Psoas muscle (tissue), 8 donors: ENCODE data around the gene GALNT16. TPM values are rescaled to one million over a fixed set of nuclear protein-coding genes. Genes with fewer than 3 reads are reported as not detected.
"Not testable (repeated sequence)": the region's sequence is repeated elsewhere in the genome, so short reads cannot be mapped to it uniquely, and the experiment has no call there.

Experiments
- ATAC-seq, 4 donors: fragments of 200-7000 bp; cut with Tn5 transposase; one replicate each; pipeline ENCODE4 v1.9.1; 2020; ENCODE audit warnings: moderate library complexity in 3 of 4, mild to moderate bottlenecking in 2 of 4
- DNase-seq, 2 donors: peaks; one replicate each; pipeline ENCODE4 v3.0.0-alpha.2; 2020
- H3K27ac ChIP-seq: fragments of 200-600 bp; one replicate; pipeline ENCODE4 v1.8.0; 2022
- H3K27me3 ChIP-seq, 3 donors: fragments of 200-600 bp in 1 of 3; one replicate each; pipeline versions ENCODE4 v1.6.1 to v1.8.0; 2013 to 2022; ENCODE audit warnings: low read length in 2 of 3, mild to moderate bottlenecking in 2 of 3, moderate library complexity in 1 of 3; ENCODE audit not compliant: insufficient read depth in 3 of 3
- H3K36me3 ChIP-seq, 2 donors: fragments of 200-600 bp in 1 of 2; one replicate each; pipeline versions ENCODE4 v1.6.1 to v1.8.0; 2013 to 2022; ENCODE audit warnings: low read depth in 1 of 2, mild to moderate bottlenecking in 1 of 2, moderate library complexity in 1 of 2; ENCODE audit not compliant: insufficient read depth in 1 of 2
- H3K4me1 ChIP-seq: fragments of 200-600 bp; one replicate; pipeline ENCODE4 v1.8.0; 2022
- H3K4me3 ChIP-seq: fragments of 200-600 bp; one replicate; pipeline ENCODE4 v1.8.0; 2022; ENCODE audit warnings: mild to moderate bottlenecking
- H3K9me3 ChIP-seq: fragments of 200-600 bp; one replicate; pipeline ENCODE4 v1.8.0; 2022
- WGBS, 3 donors: extraction: QIAGEN DNeasy Blood & Tissue Kit; methylation state at CpG; one replicate each; pipeline versions ENCODE4 v1.1.6 to v1.1.7; 2013; 5-methylcytosine and 5-hydroxymethylcytosine counted together
- intact Hi-C, 2 donors: fragments of 100-400 bp; cut with DNase I; formaldehyde crosslinking; loops; one replicate each; pipeline versions ENCODE4 v1.11.0 to v1.14.2; 2022
- polyA plus RNA-seq, 3 donors: library from polyadenylated mRNA; stranded (reverse); fragments of 200-250 nt; gene quantifications; one replicate each; pipeline ENCODE4 v1.2.3, GENCODE V29; 2013
- total RNA-seq, 4 donors: library from RNA; stranded (reverse); fragmentation: NEBNext Ultra II Directional in 2 of 4; extraction: Animal tissue kit (Norgen Biotek cat#: 25700) in 2 of 4; gene quantifications; one replicate each; pipeline versions ENCODE4 v1.2.1 to v1.2.4, GENCODE V29; 2021 to 2023
- TF ChIP-seq, protein P1 (sequence below): fragments of 200-600 bp; IDR thresholded peaks from one replicate; pipeline ENCODE4 v1.8.0; 2022; ENCODE audit warnings: antibody characterized with exemption
- donor health status: healthy with polysubstance abuse.
- donor health status: DM: no; HTN: no; CAD: no; lungs with moderate emphysema.
- donor health status: Bipolar disorder and iron deficiency.
- donor health status: healthy.
- donor health status: DM: yes; HTN: yes; CAD: no.
- donor health status: DM: no; HTN: no; CAD: no.
- donor health status: DM: no; HTN: no; CAD: no.
- donor health status: DM: yes; HTN: yes; CAD: no.

GALNT16 gene
- total and polyA plus RNA-seq, 7 donors: 0.83 to 2.6 (median 1.7) TPM

DNA sequence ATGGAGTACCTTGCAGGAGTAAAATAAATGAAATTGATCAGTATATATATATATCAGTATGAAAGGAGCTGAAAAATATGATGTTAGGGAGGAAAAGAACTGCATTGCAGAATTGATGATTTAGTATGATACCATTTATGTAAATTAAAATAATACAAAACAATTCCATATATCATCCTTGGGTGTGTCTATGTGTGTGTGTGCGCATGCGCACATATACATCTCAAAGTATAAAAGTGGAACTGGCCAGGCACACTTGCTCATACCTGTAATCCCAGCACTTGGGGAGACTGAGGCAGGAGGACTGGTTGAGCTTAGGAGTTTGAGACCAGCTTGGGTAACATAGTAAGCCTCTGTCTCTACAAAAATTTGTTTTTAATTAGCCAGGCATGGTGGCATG lies 15.4 kb downstream of the GALNT16 start:
- no peaks in the 10 kb centered on the region for H3K9me3 ChIP-seq
- no peaks in the 10 kb centered on the region for H3K27me3 ChIP-seq
- DNase-seq (no peak), ATAC-seq (no peak)
- H3K4me3 ChIP-seq: no peak overlapping the region
- WGBS, 3 donors: 97 to 99% (median 98%) methylated on average over 2 of the region's 2 CpGs
- no peak overlapping the region for H3K27ac ChIP-seq
- intact Hi-C loops: no loop called here
- TF ChIP-seq, protein P1, sequence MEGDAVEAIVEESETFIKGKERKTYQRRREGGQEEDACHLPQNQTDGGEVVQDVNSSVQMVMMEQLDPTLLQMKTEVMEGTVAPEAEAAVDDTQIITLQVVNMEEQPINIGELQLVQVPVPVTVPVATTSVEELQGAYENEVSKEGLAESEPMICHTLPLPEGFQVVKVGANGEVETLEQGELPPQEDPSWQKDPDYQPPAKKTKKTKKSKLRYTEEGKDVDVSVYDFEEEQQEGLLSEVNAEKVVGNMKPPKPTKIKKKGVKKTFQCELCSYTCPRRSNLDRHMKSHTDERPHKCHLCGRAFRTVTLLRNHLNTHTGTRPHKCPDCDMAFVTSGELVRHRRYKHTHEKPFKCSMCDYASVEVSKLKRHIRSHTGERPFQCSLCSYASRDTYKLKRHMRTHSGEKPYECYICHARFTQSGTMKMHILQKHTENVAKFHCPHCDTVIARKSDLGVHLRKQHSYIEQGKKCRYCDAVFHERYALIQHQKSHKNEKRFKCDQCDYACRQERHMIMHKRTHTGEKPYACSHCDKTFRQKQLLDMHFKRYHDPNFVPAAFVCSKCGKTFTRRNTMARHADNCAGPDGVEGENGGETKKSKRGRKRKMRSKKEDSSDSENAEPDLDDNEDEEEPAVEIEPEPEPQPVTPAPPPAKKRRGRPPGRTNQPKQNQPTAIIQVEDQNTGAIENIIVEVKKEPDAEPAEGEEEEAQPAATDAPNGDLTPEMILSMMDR: no peak
- H3K4me1 ChIP-seq: no peaks in the 10 kb centered on the region
- no peaks in the 10 kb centered on the region for H3K36me3 ChIP-seq

DNA sequence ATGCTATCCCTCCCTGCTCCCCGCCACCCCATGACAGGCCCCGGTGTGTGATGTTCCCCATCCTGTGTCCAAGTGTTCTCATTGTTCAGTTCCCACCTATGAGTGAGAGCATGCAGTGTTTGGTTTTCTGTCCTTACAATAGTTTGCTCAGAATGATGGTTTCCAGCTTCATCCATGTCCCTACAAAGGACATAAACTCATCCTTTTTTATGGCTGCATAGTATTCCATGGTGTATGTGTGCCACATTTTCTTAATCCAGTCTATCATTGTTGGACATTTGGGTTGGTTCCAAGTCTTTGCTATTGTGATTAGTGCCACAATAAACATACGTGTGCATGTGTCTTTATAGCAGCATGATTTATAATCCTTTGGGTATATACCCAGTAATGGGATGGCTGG lies 17.4 kb downstream of the GALNT16 start:
- WGBS, 3 donors: 93 to 98% (median 97%) methylated on average over 2 to 3 of the region's 3 CpGs
- H3K36me3 ChIP-seq, DNase-seq, H3K27ac ChIP-seq, H3K9me3 ChIP-seq, H3K4me1 ChIP-seq, ATAC-seq, intact Hi-C loops, H3K4me3 ChIP-seq, H3K27me3 ChIP-seq: not testable (repeated sequence)

DNA sequence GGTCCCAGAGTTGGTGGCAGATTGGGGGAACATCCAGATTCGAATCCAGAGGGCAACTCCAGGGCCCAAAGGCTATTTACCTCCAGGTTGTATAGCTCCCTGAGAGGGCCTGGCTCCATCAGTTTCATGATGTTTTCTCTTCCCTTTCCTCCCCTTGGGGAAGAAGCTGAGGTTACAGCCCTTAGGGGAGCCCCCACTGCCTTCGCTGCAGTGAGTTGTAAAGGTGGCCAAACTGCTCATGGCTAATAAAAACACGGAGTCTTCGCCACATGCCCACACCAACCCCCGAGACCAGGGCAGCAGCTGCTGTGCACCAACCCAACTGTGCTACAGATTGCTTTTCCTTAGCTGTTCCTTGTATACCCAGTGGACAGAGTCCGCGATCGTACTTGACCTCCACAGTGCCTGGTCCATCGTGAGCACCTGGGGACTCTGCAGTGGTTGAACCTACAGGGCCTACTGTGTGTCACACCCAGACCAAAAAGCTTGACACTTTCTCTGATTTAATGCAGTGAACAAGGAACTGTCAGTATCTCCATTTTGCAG lies 20.9 kb downstream of the GALNT16 start:
- WGBS, 3 donors: 89 to 91% (median 89%) methylated on average over 9 of the region's 9 CpGs
- intact Hi-C loops: no loop called here

DNA sequence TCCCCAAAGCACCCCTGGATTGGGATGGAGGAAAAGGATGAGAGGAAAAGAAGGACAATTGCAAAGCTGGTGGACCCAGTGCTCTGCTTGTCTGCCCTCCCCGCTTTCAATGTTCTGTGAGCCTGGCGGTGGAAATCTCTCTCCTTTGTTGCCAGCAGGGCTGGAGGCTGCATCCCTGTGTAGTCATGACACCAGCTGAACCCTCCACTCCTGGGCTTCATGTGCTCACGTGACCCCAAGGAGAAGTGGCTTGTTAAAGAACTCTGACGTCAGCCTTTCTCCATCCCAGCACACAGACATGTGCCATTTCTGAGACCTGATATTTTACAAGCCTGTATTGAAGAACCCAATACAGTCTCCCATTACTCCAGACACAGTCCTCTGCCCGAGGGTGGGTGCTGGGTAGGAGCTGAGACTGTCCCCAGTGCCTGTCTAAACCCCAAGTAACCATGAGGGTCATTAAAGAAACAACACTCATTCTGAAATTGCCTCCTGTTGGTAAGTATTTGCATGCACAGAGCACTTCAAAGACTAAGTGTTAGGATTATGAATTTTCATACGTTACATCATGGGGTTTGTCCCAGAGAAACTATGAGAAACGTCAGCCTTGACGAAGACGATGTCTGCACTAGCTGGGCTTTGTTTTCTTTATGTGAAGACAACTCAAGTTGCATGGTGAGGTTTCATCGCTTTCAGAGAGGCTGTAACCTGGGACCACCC lies 21.7 kb downstream of the GALNT16 start:
- Histone ChIP-seq H3K4me1 (no peaks in the 10 kb centered on the region), H3K4me3 (no peak overlapping the region), H3K9me3 (no peaks in the 10 kb centered on the region), H3K27me3 (no peaks in the 10 kb centered on the region), H3K36me3 (no peaks in the 10 kb centered on the region), H3K27ac (no peak overlapping the region)
- DNase-seq: no peak
- TF ChIP-seq, protein P1: no peak
- ATAC-seq: no peak
- intact Hi-C loops: no loop called here
- WGBS, 3 donors: 63 to 78% (median 74%) methylated on average over 10 of the region's 10 CpGs

More for the DNA sequence above, 20.9 kb downstream of the GALNT16 start:
- DNase-seq (no peak), ATAC-seq (no peak)
- Histone ChIP-seq H3K9me3 (no peaks in the 10 kb centered on the region), H3K4me3 (no peak overlapping the region), H3K27ac (no peak overlapping the region), H3K27me3 (no peaks in the 10 kb centered on the region), H3K4me1 (no peaks in the 10 kb centered on the region), H3K36me3 (no peaks in the 10 kb centered on the region)
- TF ChIP-seq, protein P1: no peak

DNA sequence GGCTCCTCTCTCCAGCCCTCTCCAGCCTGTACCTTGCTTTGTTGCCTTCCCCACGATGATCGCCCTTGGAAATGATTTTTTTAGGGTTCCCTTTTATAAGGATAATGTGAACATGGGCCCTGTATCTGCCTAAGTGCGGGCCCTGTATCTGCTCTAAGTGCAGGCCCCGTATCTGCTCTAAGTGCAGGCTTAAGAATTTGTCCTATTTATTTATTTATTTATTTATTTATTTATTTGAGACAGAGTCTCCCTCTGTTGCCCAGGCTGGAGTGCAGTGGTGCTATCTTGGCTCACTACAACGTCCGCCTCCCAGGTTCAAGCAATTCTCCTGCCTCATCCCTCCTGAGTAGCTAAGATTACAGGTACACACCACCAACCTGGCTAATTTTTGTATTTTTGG lies 22.5 kb downstream of the GALNT16 start:
- no peak overlapping the region for H3K4me3 ChIP-seq
- ATAC-seq (no peak), DNase-seq (no peak)
- H3K9me3 ChIP-seq: no peaks in the 10 kb centered on the region
- TF ChIP-seq, protein P1: no peak
- H3K36me3 ChIP-seq: no peaks in the 10 kb centered on the region
- intact Hi-C loops: no loop called here
- H3K4me1 ChIP-seq: no peaks in the 10 kb centered on the region
- H3K27ac ChIP-seq: no peak overlapping the region
- no peaks in the 10 kb centered on the region for H3K27me3 ChIP-seq
- 94 to 96% (median 95%) methylated on average over 6 of the region's 6 CpGs for WGBS, 3 donors
